Panc1 (cell line): ENCODE data around the gene DIS3L2. TPM values are rescaled to one million over a fixed set of nuclear protein-coding genes. Genes with fewer than 3 reads are reported as not detected.

Source experiments
- ATAC-seq: fragments of 200-7000 bp; cut with Tn5 transposase; 2 replicates; pipeline ENCODE4 v1.9.1; 2020; ENCODE audit warnings: mild to moderate bottlenecking, moderate library complexity
- BruUV-seq: library from RNA; stranded (reverse); fragments of 400-500 nt; replicated peaks from 2 replicates; lab custom pipeline; 2021; lab: Mats Ljungman, UMichigan
- CTCF ChIA-PET: fragments of 300-600 bp; sonication (Branson Sonifier 250); formaldehyde crosslinking; loops from one replicate; lab custom pipeline; 2022; ENCODE audit warnings: antibody characterized with exemption; lab: Charles Lee
- POLR2A ChIA-PET: fragments of 300-600 bp; sonication (Branson Sonifier 250); formaldehyde crosslinking; loops from one replicate; lab custom pipeline; 2022; ENCODE audit warnings: antibody characterized with exemption; lab: Charles Lee
- DNase-seq: peaks from one replicate; pipeline ENCODE4 v3.0.0-alpha.2; 2010; ENCODE audit warnings: low read depth, low spot score
- H3K27ac ChIP-seq: 2 replicates; pipeline ENCODE4 v1.5.1; 2011; ENCODE audit warnings: mild to moderate bottlenecking, low read length, inconsistent platforms
- H3K27me3 ChIP-seq: fragments of 200-500 bp; sonication (Bioruptor generic); 2 replicates; pipeline ENCODE4 v1.6.0; 2014; ENCODE audit warnings: low read length, inconsistent platforms; ENCODE audit not compliant: control insufficient read depth, insufficient read depth
- H3K36me3 ChIP-seq: fragments of 200-500 bp; sonication (Bioruptor generic); 2 replicates; pipeline ENCODE4 v1.5.1; 2014; ENCODE audit warnings: inconsistent platforms, mild to moderate bottlenecking, low read length, moderate library complexity; ENCODE audit not compliant: control insufficient read depth, insufficient read depth
- H3K4me1 ChIP-seq: 2 replicates; pipeline ENCODE4 v1.5.1; 2011; ENCODE audit warnings: inconsistent platforms, mild to moderate bottlenecking, low read length, moderate library complexity; ENCODE audit not compliant: control insufficient read depth, insufficient read depth
- H3K4me3 ChIP-seq, 2 experiments: 2 replicates each; pipeline ENCODE4 v1.5.1; 2011 to 2012; ENCODE audit warnings: low read depth in 2 of 2, low read length in 2 of 2, mild to moderate bottlenecking in 2 of 2, inconsistent platforms in 1 of 2, moderate library complexity in 1 of 2
- H3K9me3 ChIP-seq: fragments of 200-500 bp; sonication (Bioruptor generic); 2 replicates; pipeline ENCODE4 v1.5.1; 2014; ENCODE audit warnings: low read depth, mild to moderate bottlenecking, inconsistent platforms, low read length, moderate library complexity; ENCODE audit not compliant: control insufficient read depth, insufficient read depth
- POLR2AphosphoS5 ChIP-seq: IDR thresholded peaks from 2 replicates; pipeline ENCODE4 v1.6.1; 2012; ENCODE audit warnings: mild to moderate bottlenecking, low read depth, low read length, moderate library complexity
- SIN3A ChIP-seq: IDR thresholded peaks from 2 replicates; pipeline ENCODE4 v1.6.1; 2012; ENCODE audit warnings: low read depth, mild to moderate bottlenecking, low read length, moderate library complexity, borderline replicate concordance; ENCODE audit not compliant: insufficient read depth
- TCF7L2 ChIP-seq: IDR thresholded peaks from 2 replicates; pipeline ENCODE4 v1.6.1; 2011; ENCODE audit warnings: mild to moderate bottlenecking, low read depth, low read length, inconsistent platforms
- in situ Hi-C: cut with HindIII; loops from 2 replicates; pipeline ENCODE4 v1.10.0; 2016; ENCODE audit warnings: low sequenced_read_pairs, low pct_unique_long_range_greater_than_20kb
- intact Hi-C: fragments of 100-400 bp; cut with micrococcal nuclease; formaldehyde crosslinking; loops from one replicate; pipeline ENCODE4 v1.10.0; 2022; ENCODE audit not compliant: unreplicated experiment
- total RNA-seq: library from RNA; stranded (reverse); gene quantifications from one replicate; pipeline ENCODE4 v1.2.1, GENCODE V29; 2021; ENCODE audit not compliant: unreplicated experiment
- TF ChIP-seq, protein P1 (sequence below), 2 experiments: IDR thresholded peaks; 2 replicates each; pipeline ENCODE4 v1.6.1; 2011 to 2012; ENCODE audit warnings: low read depth in 2 of 2, control low read depth in 1 of 2, low read length in 1 of 2, mild to moderate bottlenecking in 1 of 2, moderate library complexity in 1 of 2; ENCODE audit not compliant: insufficient read depth in 1 of 2
- TF ChIP-seq, protein P2 (sequence below): fragments of 450-650 bp; IDR thresholded peaks from 2 replicates; pipeline ENCODE4 v1.5.1; 2017; ENCODE audit warnings: mild to moderate bottlenecking

DIS3L2 gene
- total RNA-seq, 1 experiment from 2014 or later = 28.1 TPM

DNA sequence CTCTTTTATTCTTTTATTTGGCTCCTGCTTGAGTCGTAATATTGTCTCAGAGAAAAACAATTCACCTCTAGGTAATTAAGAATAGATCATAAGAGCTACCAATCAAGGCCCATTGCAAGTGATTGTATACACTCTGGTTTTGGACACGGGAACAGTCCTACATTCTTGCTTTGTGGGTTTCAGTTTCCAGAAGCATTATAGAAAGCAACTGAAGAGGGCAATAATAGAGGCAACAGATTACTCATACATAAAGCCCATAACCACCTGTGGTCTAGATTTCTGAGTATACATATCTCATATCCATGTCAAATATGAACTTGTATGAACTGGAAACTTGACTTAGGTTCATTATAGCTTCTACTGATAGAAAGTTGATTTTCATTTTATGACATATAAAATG lies 65.4 kb downstream of the DIS3L2 start:
- Histone ChIP-seq H3K27me3 (no peaks in the 10 kb centered on the region), H3K9me3 (no peaks in the 10 kb centered on the region; the same call in 1 of the 2 replicates), H3K4me3 (no peak overlapping the region), H3K36me3 (peaks cover 8% of the 10 kb centered on the region), H3K27ac (no peak overlapping the region), H3K4me1 (no peaks in the 10 kb centered on the region)
- no TSS peak for BruUV-seq
- TF ChIP-seq, protein P1, sequence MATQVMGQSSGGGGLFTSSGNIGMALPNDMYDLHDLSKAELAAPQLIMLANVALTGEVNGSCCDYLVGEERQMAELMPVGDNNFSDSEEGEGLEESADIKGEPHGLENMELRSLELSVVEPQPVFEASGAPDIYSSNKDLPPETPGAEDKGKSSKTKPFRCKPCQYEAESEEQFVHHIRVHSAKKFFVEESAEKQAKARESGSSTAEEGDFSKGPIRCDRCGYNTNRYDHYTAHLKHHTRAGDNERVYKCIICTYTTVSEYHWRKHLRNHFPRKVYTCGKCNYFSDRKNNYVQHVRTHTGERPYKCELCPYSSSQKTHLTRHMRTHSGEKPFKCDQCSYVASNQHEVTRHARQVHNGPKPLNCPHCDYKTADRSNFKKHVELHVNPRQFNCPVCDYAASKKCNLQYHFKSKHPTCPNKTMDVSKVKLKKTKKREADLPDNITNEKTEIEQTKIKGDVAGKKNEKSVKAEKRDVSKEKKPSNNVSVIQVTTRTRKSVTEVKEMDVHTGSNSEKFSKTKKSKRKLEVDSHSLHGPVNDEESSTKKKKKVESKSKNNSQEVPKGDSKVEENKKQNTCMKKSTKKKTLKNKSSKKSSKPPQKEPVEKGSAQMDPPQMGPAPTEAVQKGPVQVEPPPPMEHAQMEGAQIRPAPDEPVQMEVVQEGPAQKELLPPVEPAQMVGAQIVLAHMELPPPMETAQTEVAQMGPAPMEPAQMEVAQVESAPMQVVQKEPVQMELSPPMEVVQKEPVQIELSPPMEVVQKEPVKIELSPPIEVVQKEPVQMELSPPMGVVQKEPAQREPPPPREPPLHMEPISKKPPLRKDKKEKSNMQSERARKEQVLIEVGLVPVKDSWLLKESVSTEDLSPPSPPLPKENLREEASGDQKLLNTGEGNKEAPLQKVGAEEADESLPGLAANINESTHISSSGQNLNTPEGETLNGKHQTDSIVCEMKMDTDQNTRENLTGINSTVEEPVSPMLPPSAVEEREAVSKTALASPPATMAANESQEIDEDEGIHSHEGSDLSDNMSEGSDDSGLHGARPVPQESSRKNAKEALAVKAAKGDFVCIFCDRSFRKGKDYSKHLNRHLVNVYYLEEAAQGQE (IDR thresholded peaks at IDR 0.05; ENCODE audit: insufficient read depth in 1 of 2, low read depth in 2 of 2, low read length in 1 of 2) = no peak
- ChIA-PET CTCF (no interaction called here), POLR2A (no interaction called here)
- intact Hi-C loops (no loop called here), in situ Hi-C loops (no loop called here)
- no peak for DNase-seq
- ATAC-seq = no peak

DNA sequence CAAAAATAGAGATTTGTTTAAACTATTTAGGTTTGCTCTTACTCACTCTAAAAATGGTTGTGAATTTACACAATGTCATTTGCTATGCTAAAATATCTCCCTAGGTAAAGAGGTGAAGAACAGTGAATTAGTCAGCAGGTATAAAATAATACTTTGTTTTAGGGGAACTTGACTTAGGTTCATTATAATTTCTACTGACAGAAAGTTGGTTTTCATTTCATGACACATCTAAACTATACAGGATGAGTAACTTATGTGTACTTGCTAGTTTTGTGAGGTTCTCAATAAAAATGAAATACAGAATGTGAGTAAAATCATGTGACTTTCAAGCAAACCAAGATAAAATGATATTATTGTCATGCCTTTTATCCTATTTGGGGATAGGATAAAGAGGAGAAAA lies 66.0 kb downstream of the DIS3L2 start:
- H3K9me3 ChIP-seq = no peaks in the 10 kb centered on the region; the same call in 1 of the 2 replicates
- H3K4me1 ChIP-seq = no peaks in the 10 kb centered on the region
- H3K4me3 ChIP-seq = no peak overlapping the region
- no TSS peak for BruUV-seq
- intact Hi-C loops = no loop called here
- H3K36me3 ChIP-seq = peaks cover 8% of the 10 kb centered on the region
- CTCF ChIA-PET = no interaction called here
- H3K27ac ChIP-seq = no peak overlapping the region
- POLR2A ChIA-PET = no interaction called here
- no peak for ATAC-seq
- DNase-seq = no peak
- H3K27me3 ChIP-seq = no peaks in the 10 kb centered on the region
- in situ Hi-C loops = no loop called here
- TF ChIP-seq TCF7L2 (no peak), SIN3A (no peak), POLR2AphosphoS5 (no peak)
- TF ChIP-seq, protein P2, sequence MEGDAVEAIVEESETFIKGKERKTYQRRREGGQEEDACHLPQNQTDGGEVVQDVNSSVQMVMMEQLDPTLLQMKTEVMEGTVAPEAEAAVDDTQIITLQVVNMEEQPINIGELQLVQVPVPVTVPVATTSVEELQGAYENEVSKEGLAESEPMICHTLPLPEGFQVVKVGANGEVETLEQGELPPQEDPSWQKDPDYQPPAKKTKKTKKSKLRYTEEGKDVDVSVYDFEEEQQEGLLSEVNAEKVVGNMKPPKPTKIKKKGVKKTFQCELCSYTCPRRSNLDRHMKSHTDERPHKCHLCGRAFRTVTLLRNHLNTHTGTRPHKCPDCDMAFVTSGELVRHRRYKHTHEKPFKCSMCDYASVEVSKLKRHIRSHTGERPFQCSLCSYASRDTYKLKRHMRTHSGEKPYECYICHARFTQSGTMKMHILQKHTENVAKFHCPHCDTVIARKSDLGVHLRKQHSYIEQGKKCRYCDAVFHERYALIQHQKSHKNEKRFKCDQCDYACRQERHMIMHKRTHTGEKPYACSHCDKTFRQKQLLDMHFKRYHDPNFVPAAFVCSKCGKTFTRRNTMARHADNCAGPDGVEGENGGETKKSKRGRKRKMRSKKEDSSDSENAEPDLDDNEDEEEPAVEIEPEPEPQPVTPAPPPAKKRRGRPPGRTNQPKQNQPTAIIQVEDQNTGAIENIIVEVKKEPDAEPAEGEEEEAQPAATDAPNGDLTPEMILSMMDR = no peak
- TF ChIP-seq, protein P1 (IDR thresholded peaks at IDR 0.05; ENCODE audit: insufficient read depth in 1 of 2, low read depth in 2 of 2, low read length in 1 of 2) = no peak
